ENCODE results near the gene CHST12. TPM values are rescaled to one million over a fixed set of nuclear protein-coding genes. Genes with fewer than 3 reads are reported as not detected.

Gene CHST12
- total RNA-seq, 1 experiment from 2014 or later = 9.9 TPM

GRCh38 chr7:2443491-2443890 is 40.1 kb downstream of the CHST12 start:
- no peak for DNase-seq (ENCODE audit: unreplicated experiment)
- no peak overlapping the region for H3K27ac Mint-ChIP-seq (ENCODE audit: low read depth, unreplicated experiment)
- peaks cover 8% of the 10 kb centered on the region for H3K36me3 Mint-ChIP-seq (ENCODE audit: insufficient read depth, unreplicated experiment)
- no peaks in the 10 kb centered on the region for H3K9me3 Mint-ChIP-seq (ENCODE audit: unreplicated experiment)
- TF ChIP-seq, protein P1, sequence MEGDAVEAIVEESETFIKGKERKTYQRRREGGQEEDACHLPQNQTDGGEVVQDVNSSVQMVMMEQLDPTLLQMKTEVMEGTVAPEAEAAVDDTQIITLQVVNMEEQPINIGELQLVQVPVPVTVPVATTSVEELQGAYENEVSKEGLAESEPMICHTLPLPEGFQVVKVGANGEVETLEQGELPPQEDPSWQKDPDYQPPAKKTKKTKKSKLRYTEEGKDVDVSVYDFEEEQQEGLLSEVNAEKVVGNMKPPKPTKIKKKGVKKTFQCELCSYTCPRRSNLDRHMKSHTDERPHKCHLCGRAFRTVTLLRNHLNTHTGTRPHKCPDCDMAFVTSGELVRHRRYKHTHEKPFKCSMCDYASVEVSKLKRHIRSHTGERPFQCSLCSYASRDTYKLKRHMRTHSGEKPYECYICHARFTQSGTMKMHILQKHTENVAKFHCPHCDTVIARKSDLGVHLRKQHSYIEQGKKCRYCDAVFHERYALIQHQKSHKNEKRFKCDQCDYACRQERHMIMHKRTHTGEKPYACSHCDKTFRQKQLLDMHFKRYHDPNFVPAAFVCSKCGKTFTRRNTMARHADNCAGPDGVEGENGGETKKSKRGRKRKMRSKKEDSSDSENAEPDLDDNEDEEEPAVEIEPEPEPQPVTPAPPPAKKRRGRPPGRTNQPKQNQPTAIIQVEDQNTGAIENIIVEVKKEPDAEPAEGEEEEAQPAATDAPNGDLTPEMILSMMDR (IDR thresholded peaks at IDR 0.05; ENCODE audit: unreplicated experiment) = no peak
- no peaks in the 10 kb centered on the region for H3K27me3 Mint-ChIP-seq (ENCODE audit: insufficient read depth, unreplicated experiment)
- no TSS peak for BruUV-seq (replicated peaks)
- ChIA-PET CTCF (no interaction called here), POLR2A (no interaction called here)
- intact Hi-C loops (cut with micrococcal nuclease) = no loop called here
- peaks cover 8% of the 10 kb centered on the region for H3K4me1 Mint-ChIP-seq (ENCODE audit: insufficient read depth, unreplicated experiment)
- no peak overlapping the region for H3K4me3 Mint-ChIP-seq (ENCODE audit: unreplicated experiment)

DNA sequence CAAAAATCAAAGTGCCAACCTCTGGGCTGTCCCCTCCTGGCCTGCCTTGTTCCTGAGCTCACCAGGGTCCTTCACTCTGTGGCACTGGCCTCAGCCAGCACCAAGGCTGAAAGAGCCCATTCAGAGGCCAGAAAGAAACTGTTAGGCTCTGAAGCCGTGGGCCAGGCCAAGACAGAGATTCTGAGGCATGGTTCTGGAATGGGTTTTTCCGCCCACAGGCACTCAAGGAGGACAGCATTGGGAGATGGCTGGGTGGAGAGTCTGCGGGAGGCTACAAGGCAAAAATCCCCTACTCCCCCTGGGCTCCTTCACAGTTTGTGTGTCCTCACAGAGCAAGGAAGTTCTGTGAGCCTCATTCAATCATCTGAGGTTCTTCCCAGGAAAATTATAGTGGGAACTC is 41.1 kb downstream of the CHST12 start:
- intact Hi-C loops (cut with micrococcal nuclease) = no loop called here
- ChIA-PET CTCF (interaction anchor here (1.7 kb wide), 1 partner anchor 237 kb away, joined by 3 read pairs; no protein-coding TSS in a partner anchor), POLR2A (no interaction called here)
- BruUV-seq (replicated peaks) = no TSS peak
- TF ChIP-seq, protein P1 (IDR thresholded peaks at IDR 0.05; ENCODE audit: unreplicated experiment) = no peak
- Mint-ChIP-seq H3K27ac (ENCODE audit: low read depth, unreplicated experiment) (no peak overlapping the region), H3K4me3 (ENCODE audit: unreplicated experiment) (no peak overlapping the region), H3K9me3 (ENCODE audit: unreplicated experiment) (no peaks in the 10 kb centered on the region), H3K27me3 (ENCODE audit: insufficient read depth, unreplicated experiment) (no peaks in the 10 kb centered on the region), H3K36me3 (ENCODE audit: insufficient read depth, unreplicated experiment) (peaks cover 4% of the 10 kb centered on the region), H3K4me1 (ENCODE audit: insufficient read depth, unreplicated experiment) (no peaks in the 10 kb centered on the region)
- DNase-seq (ENCODE audit: unreplicated experiment) = no peak

DNA sequence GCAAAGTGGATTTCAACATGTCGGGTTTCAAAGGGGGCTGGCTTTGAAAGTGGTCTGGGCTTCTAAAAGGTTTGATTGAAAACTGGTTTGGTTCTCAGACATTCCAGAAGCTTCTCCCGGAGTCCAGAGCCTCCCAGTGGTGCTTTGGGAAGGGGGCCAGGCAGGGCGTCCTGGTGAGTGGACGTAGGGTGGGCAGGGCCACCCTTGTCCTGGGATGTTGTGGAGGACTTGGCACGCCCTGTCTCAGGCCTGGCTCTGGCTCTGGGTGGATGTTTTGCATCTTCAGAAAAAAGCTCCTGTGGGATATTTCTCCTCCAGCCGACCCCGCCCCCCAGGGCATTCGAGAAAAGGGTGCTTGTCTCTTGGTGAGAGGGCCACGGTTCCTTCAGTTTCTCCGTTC is 41.6 kb downstream of the CHST12 start:
- BruUV-seq (replicated peaks) = no TSS peak
- TF ChIP-seq, protein P1 (IDR thresholded peaks at IDR 0.05; ENCODE audit: unreplicated experiment) = no peak
- peaks cover 4% of the 10 kb centered on the region for H3K36me3 Mint-ChIP-seq (ENCODE audit: insufficient read depth, unreplicated experiment)
- no peaks in the 10 kb centered on the region for H3K4me1 Mint-ChIP-seq (ENCODE audit: insufficient read depth, unreplicated experiment)
- no peak overlapping the region for H3K4me3 Mint-ChIP-seq (ENCODE audit: unreplicated experiment)
- intact Hi-C loops (cut with micrococcal nuclease) = no loop called here
- H3K27me3 Mint-ChIP-seq (ENCODE audit: insufficient read depth, unreplicated experiment) = no peaks in the 10 kb centered on the region
- no peak overlapping the region for H3K27ac Mint-ChIP-seq (ENCODE audit: low read depth, unreplicated experiment)
- H3K9me3 Mint-ChIP-seq (ENCODE audit: unreplicated experiment) = no peaks in the 10 kb centered on the region
- DNase-seq (ENCODE audit: unreplicated experiment) = no peak
- CTCF ChIA-PET = interaction anchor here (1.7 kb wide), 1 partner anchor 236 kb away, joined by 3 read pairs; no protein-coding TSS in a partner anchor
- POLR2A ChIA-PET = no interaction called here

- POLR2A ChIA-PET = no interaction called here
- peaks cover 4% of the 10 kb centered on the region for H3K36me3 Mint-ChIP-seq (ENCODE audit: insufficient read depth, unreplicated experiment)
- no peak overlapping the region for H3K27ac Mint-ChIP-seq (ENCODE audit: low read depth, unreplicated experiment)
- no peak overlapping the region for H3K4me3 Mint-ChIP-seq (ENCODE audit: unreplicated experiment)
- H3K9me3 Mint-ChIP-seq (ENCODE audit: unreplicated experiment) = no peaks in the 10 kb centered on the region
- no peaks in the 10 kb centered on the region for H3K27me3 Mint-ChIP-seq (ENCODE audit: insufficient read depth, unreplicated experiment)
- intact Hi-C loops (cut with micrococcal nuclease) = no loop called here
- TF ChIP-seq, protein P1 (IDR thresholded peaks at IDR 0.05; ENCODE audit: unreplicated experiment) = no peak
- CTCF ChIA-PET = no interaction called here
- no TSS peak for BruUV-seq (replicated peaks)
- H3K4me1 Mint-ChIP-seq (ENCODE audit: insufficient read depth, unreplicated experiment) = no peaks in the 10 kb centered on the region
- DNase-seq (ENCODE audit: unreplicated experiment) = no peak
Measured at GRCh38 chr7:2445898-2446555, 42.6 kb downstream of the CHST12 start.

Data from MCF 10A (cell line).